GM19452 (cell line): ENCODE results near the gene SMIM41.

ENCODE experiments used
- ATAC-seq: cut with Tn5 transposase; IDR thresholded peaks from one replicate; pipeline ENCODE4 v1.9.1; 2021; ENCODE audit not compliant: unreplicated experiment

Gene SMIM41

GRCh38 chr12:52063082-52063924, 16.2 kb upstream of the SMIM41 start:
- ATAC-seq, result no peak

GRCh38 chr12:52063981-52064649, 15.4 kb upstream of the SMIM41 start:
- no peak for ATAC-seq

- no peak for ATAC-seq
Measured at GRCh38 chr12:52066346-52067080, 13.0 kb upstream of the SMIM41 start.

- no peak for ATAC-seq
Measured at GRCh38 chr12:52067081-52067374, 12.5 kb upstream of the SMIM41 start.

GRCh38 chr12:52069327-52070184, 9.9 kb upstream of the SMIM41 start, which contains the start of gene ATG101:
ATG101 (plus strand) TSS chr12:52069978; CDS start chr12:52073651, 3,673 bp downstream.
- peak; percentile 91 for ATAC-seq

GRCh38 chr12:52070185-52070925, 9.1 kb upstream of the SMIM41 start:
- ATAC-seq, result no peak

- no peak for ATAC-seq
Measured at GRCh38 chr12:52073531-52074381, 5.7 kb upstream of the SMIM41 start.

GRCh38 chr12:52074971-52075724, 4.4 kb upstream of the SMIM41 start:
- no peak for ATAC-seq

GRCh38 chr12:52076811-52077210, 2.7 kb upstream of the SMIM41 start:
- no peak for ATAC-seq

- ATAC-seq, result no peak
Measured at GRCh38 chr12:52078276-52078675, 1.2 kb upstream of the SMIM41 start.

GRCh38 chr12:52080403-52081251, 1.1 kb downstream of the SMIM41 start:
- no peak for ATAC-seq

GRCh38 chr12:52081263-52081733, 1.8 kb downstream of the SMIM41 start:
- ATAC-seq, result no peak

- ATAC-seq, result no peak
Measured at GRCh38 chr12:52082026-52082668, 2.6 kb downstream of the SMIM41 start.

GRCh38 chr12:52082669-52082987, 3.1 kb downstream of the SMIM41 start:
- ATAC-seq, result no peak

GRCh38 chr12:52082988-52083637, 3.6 kb downstream of the SMIM41 start:
- no peak for ATAC-seq

GRCh38 chr12:52083638-52083996, 4.1 kb downstream of the SMIM41 start:
- ATAC-seq, result no peak
